HG03442 (cell line): ENCODE data around the gene DACT1.
"Not testable (repeated sequence)": the region's sequence is repeated elsewhere in the genome, so short reads cannot be mapped to it uniquely, and the experiment has no call there.

Experiments used
- ATAC-seq: cut with Tn5 transposase; IDR thresholded peaks from one replicate; pipeline ENCODE4 v1.9.1; 2021; ENCODE audit warnings: mild to moderate bottlenecking, moderate library complexity; ENCODE audit not compliant: unreplicated experiment

The DACT1 gene, protein sequence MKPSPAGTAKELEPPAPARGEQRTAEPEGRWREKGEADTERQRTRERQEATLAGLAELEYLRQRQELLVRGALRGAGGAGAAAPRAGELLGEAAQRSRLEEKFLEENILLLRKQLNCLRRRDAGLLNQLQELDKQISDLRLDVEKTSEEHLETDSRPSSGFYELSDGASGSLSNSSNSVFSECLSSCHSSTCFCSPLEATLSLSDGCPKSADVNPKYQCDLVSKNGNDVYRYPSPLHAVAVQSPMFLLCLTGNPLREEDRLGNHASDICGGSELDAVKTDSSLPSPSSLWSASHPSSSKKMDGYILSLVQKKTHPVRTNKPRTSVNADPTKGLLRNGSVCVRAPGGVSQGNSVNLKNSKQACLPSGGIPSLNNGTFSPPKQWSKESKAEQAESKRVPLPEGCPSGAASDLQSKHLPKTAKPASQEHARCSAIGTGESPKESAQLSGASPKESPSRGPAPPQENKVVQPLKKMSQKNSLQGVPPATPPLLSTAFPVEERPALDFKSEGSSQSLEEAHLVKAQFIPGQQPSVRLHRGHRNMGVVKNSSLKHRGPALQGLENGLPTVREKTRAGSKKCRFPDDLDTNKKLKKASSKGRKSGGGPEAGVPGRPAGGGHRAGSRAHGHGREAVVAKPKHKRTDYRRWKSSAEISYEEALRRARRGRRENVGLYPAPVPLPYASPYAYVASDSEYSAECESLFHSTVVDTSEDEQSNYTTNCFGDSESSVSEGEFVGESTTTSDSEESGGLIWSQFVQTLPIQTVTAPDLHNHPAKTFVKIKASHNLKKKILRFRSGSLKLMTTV

DNA sequence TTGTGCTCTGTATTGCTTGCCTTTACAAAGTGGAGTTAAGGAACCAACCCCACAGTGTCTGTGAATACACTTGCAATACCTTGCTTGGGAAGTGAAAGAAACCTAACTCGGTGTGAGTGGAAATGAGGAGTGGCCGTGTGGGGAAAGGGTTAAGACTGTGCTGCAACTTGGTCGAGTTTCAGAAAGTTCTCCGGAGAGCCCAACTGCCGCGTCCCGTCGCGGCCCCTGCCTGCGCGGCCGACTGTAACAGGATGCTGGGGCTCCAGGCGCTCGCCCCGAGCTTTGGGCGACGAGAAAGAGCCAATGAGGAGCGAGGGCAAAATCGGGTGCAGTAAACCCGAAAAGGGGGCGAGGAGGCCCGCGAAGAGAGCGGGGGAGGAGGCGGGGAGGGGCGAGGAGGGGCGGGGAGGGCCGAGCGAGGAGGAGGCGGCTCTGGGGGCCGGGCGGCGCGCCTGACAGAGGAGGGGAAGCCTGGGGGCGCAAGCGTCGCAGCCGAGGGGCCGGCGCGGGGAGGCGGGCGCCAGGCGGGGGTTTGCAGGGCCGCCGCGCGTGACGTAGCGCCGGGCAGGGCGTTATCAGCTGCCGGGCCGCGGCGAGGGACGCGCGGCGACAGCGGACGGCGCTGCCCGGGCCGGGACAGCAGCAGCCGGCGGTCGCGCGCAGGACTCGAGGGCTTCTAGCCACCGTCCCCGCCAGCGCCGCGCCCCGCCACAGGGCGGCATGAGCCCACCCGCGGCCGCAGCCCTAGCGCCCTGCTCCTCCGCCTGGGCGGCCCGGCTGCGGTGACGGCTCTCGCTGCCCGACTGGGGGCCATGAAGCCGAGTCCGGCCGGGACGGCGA lies at the start of gene DACT1:
TSS of gene DACT1 (plus strand) at position 572 of the 840 bp plus-strand sequence. CDS start at position 813, 241 bp downstream.
- ATAC-seq = peak; percentile 35

DNA sequence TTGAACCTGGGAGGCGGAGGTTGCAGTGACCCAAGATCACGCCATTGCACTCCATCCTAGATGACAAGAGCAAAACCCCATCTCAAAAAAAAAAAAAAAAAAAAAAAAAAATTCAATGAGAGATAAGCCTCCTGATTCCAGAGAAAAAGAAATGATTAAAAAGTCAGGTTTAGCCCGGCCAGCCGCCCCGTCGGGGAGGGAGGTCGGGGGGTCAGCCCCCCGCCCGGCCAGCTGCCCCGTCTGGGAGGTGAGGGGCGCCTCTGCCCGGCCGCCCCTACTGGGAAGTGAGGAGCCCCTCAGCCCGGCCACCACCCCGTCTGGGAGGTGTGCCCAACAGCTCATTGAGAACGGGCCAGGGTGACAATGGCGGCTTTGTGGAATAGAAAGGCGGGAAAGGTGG lies 49.4 kb upstream of the DACT1 start:
- not testable (repeated sequence) for ATAC-seq

DNA sequence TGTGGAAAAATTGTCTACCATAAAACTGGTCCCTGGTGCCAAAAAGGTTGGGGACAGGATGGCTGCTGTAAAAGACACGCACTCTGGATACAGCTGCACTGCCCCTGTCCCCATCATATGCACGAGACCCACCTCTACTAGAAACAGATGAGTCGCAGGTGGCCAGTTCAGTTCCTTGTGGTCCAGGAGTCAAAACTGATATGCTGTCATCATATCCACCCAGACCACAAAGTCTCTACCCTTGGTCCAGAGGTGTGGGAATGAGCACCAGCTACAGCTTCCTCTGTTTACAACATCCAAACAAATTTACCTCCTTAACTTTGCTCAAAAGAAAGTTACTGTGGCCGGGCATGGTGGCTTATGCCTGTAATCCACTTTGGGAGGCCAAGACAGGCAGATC lies 43.8 kb upstream of the DACT1 start:
- no peak for ATAC-seq

DNA sequence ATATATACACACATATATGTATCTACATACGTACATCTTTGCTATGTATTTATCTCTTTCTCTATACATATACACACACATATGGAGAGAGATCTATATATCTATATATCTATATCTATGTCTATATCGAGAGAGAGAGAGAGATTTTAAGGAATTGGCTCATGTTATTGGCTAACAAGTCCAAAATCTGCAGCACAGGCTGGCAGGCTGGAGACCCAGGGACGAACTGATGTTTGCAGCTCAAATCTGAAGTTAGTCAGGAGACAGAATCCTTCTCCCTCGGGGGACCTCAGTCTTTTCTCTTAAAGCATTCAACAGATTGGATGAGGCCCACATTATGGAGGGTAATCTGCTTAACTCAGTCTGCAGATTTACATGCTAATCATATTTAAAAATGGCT lies 40.7 kb upstream of the DACT1 start:
- no peak for ATAC-seq

DNA sequence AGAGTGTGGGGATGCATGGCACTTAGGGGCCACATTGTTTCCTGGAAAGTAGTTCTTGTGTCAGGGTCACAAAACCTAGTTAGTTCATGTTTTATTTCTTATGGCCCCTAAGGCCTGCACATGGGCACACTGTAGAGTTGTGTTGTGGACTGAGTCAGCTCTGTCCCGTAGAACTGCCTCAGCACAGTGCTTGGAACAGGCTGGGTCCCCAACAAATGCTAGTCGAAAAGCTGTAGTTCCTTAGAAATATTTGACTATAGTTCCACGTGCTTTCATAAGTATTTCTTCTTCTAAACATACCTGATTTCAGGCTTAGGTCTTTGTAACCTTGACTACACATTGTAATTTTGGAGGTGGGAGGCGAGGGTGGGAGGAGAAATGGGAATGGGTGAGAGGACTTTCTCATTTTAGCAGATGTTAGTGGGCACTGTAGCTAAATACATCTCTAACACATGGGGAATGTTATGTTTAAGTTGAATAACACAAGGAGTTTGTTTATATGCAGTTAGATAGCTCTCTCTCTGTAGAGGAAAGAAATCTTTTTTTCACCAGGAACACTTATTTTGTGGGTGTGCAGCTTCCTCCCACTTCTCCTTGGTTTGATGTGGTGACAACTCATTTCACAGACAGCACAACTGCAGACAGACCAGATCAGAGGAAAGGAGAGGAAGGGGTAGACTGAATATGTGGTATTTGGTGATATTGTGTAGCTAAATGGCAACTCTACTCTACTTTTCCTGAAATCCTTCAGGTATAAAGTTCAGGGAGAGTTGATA lies 39.5 kb upstream of the DACT1 start:
- no peak for ATAC-seq

DNA sequence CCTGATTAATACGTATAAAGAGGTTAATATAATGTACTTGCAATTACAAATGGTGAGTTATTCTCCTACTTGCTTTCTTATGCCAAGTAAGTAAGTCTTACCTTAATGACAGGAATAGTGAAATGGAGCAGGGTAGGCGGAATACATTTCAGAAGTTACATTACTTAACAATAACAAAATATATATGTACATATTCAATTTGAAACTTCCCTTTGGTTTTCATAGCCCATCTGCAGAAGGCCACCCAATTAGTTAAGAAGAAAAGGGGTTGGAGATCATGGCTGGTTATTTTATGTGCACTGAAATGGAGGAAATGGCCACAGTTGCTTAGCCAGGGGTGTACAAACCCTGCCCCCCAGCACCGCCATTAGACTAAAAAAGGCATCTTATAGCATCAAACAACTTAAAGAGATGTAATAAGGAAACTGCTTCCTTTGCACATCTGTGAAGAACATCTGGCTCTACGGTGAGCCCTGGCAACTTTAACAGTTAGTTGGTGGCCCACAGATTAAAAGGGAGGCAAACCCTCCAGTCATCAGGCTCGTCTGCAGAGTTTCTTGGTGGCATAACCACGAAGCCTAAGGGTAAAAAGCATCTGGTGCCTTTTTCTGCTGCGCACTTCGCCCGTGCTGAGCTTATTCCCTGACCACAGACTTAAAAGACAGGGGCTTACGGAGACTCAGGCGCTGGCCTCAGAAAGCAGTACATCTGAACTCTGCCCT lies 38.8 kb upstream of the DACT1 start:
- ATAC-seq = no peak

DNA sequence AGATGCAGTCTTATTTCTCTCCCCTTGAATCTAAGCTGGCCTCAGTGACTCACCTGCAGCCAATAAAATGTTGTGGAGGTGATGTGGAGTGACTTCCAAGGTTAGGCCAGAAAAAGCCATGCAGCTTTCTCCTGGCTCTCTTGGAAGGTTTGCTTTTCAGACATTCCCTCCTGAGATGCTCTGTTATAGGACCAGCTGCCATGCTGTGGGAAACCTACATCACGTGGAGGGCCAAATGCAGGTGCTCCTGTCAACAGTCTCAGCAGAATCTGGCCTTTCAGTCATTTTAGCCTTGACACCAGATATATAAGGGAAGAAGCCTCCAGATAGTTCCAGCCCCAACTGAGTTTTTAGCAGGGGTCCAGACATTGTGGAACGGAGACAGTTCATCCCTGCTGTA lies 38.1 kb upstream of the DACT1 start:
- no peak for ATAC-seq

DNA sequence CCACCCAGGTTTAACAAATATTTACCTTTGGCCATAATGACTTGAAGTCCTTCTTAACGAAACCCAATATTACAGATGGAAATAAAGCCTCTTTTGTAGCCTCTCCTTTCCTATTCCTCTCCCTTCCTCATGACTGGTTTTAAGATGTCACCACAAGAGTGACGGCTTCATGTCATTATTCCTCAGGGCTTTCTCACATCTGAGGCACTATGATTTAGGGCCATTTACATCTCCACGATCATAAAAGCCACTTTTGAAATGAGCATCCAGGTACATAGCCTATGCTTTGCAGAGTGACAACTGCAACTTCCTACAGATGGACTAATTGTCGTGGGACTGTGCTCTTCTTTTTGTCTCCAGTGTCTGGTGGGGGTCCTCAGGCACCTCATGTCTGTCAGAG lies 32.3 kb upstream of the DACT1 start:
- ATAC-seq = no peak

DNA sequence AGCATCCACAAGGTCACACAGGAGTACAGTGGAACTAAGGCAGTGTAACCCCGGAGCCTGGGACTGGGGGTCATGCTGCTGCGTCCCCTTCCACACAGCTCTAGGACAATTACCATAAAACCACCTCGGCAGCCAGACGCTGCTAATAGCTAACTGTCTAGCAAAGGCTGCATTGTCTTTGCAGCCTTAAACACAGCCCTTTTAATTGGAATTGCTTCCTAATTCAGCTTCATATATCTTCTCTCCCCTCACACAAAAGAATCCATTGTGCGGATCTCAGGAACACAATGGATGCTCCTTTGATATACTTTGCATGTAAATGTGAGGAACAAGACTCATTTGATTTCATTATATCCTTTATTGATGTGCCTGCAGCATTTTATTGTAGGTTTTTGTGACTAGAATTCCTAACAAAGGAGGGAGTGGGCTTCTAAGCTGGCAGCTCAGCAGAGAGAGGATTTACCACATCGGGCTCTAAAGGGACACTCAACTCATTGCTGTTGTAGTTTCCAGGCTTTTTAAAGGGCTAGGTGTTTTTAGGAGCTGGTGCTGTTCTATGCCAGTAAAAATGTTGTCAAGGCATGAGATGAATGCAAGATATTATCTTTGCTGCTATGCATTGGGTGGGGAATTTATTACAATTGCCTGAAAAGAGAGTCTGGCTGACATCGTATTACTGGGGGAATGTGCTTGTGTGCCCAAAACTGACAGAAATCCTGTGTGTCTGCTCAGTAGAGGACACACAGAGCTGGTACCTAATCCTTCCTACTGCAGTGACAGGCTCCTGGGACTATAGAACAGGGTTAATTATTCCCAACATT lies 30.4 kb upstream of the DACT1 start:
- no peak for ATAC-seq

DNA sequence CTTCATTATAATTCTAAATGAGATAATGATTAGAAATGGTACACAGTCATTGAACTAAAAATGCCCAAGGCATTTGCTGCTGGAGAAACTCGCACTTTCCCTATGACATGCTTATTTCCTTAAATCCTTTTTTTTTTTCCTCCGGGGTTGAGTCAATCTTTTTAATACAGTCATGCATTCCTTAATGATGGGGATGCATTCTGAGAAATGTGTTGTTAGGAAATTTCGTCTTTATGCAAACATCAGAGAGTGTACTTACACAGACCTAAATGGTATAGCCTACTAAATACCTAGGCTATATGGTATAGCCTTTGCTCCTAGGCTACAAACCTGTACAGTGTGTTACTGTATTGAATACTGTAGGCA lies 29.8 kb upstream of the DACT1 start:
- ATAC-seq = no peak

DNA sequence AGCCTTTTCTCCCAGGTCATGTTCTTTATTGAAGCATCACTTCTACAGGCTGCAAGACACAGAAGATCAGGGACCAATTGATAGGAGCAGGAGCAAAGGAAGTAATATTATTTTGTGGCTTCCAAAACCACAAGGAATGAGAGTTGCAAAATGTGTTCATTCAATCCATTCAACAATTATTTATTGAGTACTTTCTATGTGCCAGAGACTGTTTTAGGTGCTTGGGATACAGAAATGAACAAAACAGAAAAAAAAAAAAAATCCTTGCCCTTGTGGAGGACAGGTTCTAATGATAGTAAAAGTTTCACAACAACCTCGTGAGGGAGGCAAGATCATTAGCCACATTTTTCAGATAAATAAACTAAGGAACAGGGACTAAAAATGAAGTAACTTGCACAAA lies 20.1 kb upstream of the DACT1 start:
- no peak for ATAC-seq

DNA sequence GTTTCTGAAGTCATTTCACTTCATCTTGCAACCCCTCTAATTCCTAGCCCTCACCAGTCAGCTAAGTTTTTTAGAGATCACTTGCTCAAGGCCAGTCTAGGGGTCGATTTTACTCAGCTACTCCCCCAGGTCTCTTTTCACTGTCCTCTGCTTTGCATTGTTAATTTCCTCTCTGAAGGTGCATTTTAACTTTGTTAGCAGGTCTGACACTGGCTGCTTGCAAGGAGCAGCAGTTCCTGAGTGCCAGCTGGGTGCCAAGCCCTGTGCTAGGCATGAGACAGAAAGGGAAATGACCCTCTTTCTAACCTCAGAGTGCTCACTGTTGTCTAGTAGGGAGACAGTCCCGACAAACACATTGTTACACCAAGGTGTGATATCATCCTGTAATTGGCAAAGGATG lies 17.8 kb upstream of the DACT1 start:
- ATAC-seq = no peak

DNA sequence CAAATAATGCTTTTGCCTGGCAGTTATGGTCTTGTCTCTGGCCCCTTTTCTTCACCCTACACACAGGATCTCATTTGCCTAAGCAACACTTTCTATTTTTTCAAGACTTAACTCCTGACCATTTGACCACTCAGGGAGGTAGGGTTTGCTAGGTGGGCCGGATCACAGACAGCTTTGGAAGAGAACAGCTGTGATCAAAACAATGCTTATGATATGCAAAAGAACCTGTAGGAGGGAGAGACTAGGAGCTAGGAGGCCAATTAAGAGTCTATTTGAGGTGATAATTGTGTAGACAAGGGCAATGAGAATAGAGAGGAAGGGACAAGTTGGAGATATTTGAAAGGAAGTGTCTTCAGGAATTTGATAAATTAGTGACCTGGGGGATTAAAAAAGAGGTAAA lies 12.3 kb upstream of the DACT1 start:
- no peak for ATAC-seq

DNA sequence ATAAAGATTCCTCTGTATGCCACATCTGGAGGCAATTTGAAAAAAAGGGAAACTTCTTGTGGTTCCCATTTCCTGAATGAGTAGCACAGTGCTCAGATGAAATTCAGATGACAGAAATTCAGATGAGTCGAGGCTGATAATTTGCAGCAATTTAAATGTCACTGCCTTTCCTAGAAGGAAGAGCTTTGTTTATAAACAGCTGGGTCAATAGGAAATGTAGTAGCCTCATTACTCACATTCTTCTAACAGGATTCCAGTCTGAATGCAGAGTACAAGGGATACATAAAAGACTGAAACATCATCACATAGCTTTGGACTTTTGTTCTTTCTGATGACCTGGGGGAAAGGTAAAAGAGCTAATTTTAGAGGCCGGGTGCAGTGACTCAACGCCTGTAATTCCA lies 11.3 kb upstream of the DACT1 start:
- no peak for ATAC-seq

DNA sequence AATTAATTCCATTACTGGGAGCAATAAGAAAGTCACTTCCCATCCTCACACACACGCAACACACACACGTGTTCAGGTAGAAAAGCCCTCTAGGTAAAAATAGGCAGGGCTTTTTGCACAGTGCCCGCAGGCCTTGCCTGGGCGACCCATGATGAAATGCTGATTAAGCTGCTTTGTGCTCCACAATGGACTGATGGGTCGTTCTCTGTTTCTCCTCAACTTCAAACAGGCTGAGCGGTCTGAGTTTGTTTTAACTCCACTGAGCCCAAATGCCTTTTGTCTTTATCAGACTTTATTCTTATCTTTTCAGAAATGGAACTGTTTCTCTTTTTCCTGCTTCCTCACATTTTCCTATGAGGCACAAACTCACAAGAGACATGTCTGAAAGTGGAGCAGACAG lies 9.4 kb upstream of the DACT1 start:
- ATAC-seq = no peak

DNA sequence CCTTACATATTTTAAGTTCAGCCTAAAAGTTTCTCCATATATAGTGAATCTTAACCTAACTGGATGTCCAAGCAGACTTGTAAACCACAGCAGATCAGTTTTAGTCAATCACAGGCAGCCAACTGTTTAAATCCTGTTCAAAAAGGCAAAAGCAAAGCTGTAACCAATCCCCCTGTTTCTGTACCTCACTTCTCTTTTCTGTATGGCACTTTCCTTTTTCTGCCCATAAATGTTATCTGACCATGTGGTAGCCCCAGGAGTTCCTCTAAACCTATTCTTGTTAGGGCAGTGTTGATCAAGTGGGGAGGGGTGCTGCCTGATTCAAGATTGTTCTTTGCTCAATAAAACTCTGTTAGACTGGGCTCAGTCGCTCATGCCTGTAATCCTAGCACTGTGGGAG lies 8.5 kb upstream of the DACT1 start:
- no peak for ATAC-seq

DNA sequence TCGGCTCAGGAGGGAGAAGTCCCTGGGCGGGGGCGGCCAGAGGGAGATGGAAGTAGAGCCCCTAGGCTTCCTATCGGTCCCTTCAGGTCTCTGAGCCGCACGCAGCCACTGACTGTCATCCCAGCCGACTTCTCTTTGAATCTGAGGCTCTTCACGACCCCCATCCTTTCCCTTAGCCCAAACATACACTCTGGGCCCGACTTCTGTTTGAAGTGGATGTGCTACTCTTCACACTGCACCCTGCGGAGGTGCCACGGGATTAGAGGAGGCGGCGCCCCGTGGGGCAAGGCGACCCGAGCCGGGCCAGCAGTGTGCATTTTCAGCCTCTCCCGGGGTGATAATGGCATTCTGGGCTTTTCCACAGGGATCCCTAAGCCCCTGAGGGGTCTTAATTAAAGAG lies 6.0 kb upstream of the DACT1 start:
- ATAC-seq = no peak

DNA sequence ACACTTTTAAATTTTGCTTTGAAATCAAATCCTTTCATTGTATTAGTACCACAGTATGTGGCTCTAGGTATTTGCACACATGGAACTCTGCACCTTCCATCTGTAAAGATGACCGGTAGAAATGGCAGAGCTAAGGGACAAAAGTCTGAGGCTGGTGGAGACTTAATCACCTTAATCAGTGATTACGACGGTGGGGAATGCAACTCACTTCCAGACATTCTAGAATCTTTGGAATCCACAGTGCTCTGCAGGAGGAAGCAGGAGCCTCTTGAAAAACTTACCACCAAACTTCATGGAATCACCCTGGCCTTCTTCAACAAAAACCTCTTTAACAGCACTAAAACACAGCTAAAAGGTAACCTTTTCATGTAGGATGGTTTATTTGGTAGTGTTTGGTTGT lies 3.9 kb upstream of the DACT1 start:
- ATAC-seq = no peak

DNA sequence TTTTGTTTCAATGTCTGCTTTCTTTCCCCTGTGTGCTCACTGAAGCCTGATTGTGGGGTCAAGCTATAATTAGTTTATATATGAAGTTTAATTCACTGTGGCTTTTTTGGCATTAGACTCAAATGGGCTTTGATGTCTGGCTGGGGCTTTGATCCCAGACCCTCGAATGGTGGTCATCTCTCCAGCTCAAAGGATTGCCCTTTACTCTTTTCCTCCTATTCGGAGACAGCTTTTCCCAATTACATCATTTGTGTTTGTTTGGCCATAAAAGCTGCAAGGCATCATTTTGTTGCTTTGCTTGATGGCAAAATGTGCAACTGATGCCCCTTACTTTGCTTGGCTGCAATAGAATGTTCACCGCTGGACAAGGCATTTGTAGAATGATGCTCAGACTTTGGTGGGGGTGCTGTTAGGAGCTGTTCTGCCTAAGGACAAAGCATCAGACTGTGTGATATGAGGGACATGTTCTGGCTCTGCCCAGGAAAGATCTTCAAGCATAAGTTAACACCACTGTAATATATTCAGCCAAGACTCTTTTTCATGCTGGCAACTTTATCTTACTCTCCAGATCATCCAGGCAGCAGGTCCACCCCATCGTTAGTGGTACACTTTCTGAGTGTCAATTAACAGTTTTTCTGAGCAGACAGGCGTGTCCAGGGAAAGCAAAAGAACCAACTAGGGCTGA lies 3.2 kb upstream of the DACT1 start:
- ATAC-seq = no peak
